ENCODE data around the gene PRPF8.

- TF ChIP-seq CTCF (IDR thresholded peaks at IDR 0.05; ENCODE audit: low read length), result no peak
- TF ChIP-seq EZH2 (optimal IDR thresholded peaks at IDR 0.05; ENCODE audit: low read depth, low read length), result no peak
- TF ChIP-seq EZH2phosphoT487 (IDR thresholded peaks at IDR 0.05; ENCODE audit: low read length), result no peak
Observed at GRCh38 chr17:1636732-1637285, 47.9 kb downstream of the PRPF8 start.

Measured in MM.1S (cell line).